DMS114 treated with DMSO at 0.1 percent for 48 hours (cell line): Measurements from ENCODE around the gene LRP1.

Source experiments
- DNase-seq: peaks from one replicate; lab custom pipeline; 2025; ENCODE audit not compliant: unreplicated experiment; lab: John Stamatoyannopoulos, UW

LRP1 gene

GRCh38 chr12:57208631-57209282 is 80.5 kb downstream of the LRP1 start:
- DNase-seq, result no peak

DNA sequence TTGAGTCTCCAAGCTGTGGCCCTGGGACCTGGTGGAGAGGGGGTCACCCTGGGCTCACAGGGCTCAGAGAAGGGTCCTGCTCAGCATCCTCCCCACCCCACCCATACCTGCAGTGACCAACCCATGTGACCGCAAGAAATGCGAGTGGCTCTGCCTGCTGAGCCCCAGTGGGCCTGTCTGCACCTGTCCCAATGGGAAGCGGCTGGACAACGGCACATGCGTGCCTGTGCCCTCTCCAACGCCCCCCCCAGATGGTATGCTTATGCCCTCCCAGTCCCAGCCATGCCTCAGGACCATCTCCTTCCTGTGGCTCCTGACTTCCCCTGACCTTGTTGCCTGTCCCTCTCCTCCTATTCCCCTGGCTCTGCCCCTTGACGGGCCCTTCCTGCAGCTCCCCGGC is 81.6 kb downstream of the LRP1 start:
- no peak for DNase-seq

DNA sequence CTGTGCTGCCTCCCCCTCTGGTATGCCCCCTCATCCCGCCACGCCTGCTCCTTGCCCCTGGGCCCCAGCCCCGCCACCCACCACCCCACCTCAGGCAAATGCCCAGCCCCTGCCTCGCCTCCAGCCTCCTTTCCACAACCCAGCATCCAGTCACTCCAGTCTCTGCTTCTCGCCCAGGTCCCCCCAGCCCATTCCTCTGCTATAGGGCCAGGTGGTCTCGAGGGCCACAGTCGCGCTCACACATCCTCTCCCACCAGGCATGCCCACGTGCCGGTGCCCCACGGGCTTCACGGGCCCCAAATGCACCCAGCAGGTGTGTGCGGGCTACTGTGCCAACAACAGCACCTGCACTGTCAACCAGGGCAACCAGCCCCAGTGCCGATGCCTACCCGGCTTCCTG is 82.2 kb downstream of the LRP1 start:
- DNase-seq, result no peak

GRCh38 chr12:57210926-57211692 is 82.8 kb downstream of the LRP1 start:
- no peak for DNase-seq

- no peak for DNase-seq
These were observed 83.8 kb downstream of the LRP1 start for GRCh38 chr12:57211791-57212700.

DNA sequence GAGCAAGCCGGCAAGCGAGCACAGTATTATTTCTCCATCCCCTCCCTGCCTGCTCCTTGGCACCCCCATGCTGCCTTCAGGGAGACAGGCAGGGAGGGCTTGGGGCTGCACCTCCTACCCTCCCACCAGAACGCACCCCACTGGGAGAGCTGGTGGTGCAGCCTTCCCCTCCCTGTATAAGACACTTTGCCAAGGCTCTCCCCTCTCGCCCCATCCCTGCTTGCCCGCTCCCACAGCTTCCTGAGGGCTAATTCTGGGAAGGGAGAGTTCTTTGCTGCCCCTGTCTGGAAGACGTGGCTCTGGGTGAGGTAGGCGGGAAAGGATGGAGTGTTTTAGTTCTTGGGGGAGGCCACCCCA is 84.4 kb downstream of the LRP1 start:
- no peak for DNase-seq

- DNase-seq, result peak; percentile 83
These were observed 84.9 kb downstream of the LRP1 start for GRCh38 chr12:57213058-57213715.

- DNase-seq, result no peak
These were observed 85.6 kb downstream of the LRP1 start for GRCh38 chr12:57213763-57214397.

DNA sequence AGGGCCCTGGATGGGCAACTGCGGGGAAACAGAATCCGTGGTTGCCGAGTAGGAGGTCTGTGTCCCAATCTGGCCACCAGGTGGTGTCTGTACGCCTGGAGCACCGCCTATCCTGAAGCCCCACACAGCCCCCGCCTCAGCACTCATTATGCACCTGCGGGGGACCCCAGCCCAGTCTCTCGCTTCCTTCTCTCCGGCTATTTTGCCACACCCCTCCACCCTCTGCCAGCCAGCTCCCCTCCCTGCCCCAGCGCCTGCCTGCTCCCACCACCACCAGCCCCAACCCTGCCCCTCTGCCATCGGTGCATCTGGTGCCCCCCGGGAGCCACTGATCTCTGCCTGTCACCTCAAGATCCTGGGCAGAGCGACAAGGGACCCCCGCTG is 86.1 kb downstream of the LRP1 start:
- DNase-seq, result peak; percentile 77

GRCh38 chr12:57215065-57215464 is 86.8 kb downstream of the LRP1 start:
- no peak for DNase-seq

- DNase-seq, result no peak
These were observed 87.4 kb downstream of the LRP1 start for GRCh38 chr12:57215668-57216013.

DNA sequence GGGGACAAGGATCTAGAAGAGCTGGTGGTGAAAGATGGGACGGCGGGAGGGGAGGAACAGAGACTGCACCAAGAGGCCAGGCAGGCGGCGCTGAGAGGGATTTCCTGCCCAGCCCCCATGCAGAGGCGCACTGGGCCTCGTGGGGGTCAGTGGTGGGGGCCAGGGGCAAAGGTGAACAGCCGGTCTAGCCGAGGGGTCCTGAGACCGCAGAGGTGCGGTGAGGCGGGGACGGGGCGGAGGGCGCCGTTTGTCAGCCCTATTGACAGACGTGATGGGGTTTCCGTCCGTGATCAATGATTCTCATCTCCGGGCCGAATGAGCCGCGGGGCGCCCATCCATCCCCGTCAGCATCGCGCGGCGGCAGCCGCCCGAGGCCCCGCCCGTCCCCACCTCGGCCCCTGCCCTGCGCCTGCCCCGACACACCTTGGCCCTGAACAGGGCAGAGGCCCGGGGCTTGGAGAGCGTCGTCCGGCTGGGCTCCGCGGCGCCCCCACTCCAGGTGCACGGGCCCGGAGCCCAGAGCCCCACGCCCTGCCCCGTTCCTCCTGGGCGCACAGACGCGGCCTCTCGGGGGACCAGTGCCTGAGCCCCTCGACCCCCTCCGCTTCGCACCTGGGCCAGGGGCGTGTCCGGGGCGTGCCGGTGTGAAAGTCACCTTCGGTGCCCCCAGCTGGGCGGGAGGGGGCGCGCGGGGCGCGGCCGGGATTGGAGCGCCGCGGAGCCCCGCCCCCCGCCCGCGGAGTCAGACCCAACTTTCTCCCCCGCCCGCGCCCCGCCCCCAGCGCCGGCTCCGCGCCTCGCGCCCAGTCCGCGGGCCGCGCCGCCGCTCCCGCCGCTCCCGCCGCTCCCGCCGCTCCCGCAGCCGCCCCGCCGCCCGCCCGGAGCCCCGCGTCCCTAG is 88.0 kb downstream of the LRP1 start, which contains the start of gene NXPH4:
Gene NXPH4 (plus strand): TSS at position 781 of the 898 bp plus-strand sequence. CDS start 176 bp downstream, outside the sequence.
- DNase-seq, result no peak

DNA sequence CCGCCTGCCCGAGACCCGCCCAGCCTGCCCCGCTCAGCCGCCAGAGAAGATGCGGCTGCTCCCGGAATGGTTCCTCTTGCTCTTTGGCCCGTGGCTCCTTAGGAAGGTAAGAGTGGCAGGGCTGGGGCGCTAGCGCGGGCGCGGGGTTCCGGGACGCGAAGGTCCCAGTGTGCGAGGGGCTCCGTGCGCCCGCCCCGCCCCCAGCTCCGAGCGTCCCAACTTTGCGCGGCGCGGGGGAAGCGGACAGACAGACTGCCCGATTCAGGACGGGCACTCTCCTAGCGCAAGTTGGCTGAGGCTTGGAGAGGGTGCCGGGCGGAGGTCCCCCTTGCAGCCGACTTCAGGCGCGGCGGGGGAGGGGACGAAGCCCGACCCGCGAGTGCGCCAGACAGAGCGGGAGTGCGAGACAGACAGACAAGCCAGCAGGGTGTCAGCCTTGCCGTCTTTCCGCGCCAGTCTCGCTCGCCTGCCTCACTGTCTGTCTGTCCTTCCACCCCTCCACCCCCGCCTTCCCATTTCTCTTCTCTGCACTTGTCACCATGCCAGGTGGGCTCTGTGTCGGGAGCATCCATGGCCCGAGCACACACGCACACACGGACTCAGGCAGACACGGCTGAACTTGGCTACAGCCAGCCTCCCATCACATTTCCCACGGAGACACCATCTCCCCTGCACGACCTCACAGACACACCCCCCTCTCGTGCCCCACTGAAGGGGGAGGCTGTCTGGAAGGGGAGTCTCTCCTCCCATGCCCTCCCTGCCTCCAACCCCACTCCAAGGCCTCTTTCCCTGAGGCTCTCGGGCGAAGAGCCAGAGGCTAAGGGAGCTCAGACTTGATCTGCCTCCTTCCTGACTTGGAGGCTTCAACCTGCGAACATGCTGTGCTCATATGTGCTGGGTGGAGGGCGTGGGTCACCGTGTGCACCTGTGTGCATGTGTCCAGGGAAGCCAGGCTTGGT is 88.9 kb downstream of the LRP1 start:
- DNase-seq, result no peak

- DNase-seq, result no peak
These were observed 90.0 kb downstream of the LRP1 start for GRCh38 chr12:57218030-57218853.

- no peak for DNase-seq
These were observed 91.1 kb downstream of the LRP1 start for GRCh38 chr12:57219205-57219992.

DNA sequence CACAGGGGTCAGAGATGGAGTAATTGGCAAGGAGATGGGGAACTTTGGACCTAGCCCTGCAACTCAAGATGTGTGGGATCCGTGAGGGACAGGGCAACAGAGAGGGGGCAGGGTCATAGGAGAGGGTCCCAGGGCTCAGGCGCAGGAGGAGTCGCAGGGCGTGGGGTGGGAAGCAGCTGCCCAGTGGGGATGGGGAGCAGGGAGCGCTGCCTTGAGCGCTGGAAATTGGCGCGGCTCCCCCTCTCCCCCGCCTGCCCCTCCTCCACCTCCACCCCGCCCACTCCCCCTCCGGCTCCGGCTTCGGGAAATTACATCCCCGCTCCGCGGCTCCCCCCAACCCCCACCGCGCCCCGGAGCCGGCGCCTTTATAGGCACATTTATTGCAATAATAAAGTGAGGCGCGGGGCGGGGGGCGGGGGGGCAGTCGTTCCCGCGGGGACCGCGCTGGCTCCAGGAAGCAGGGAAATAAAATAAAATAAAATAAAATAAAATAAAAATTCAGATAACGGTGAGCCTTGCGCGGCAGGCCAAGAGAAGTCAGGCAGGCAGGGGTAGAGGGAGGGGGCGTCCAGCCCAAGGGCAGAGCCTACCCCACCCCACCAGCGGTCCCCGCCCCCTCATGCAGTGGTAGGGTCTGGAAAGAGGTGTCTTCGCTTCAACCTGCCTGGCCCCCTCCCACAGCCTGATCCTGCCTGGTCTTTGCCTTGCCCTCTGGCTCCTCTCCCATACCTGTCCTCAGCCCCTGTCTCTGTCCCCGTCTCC is 91.9 kb downstream of the LRP1 start:
- no peak for DNase-seq
